SU-DHL-6 (cell line): Measurements from ENCODE around the gene PTPRCAP.

Source experiments
- CTCF ChIP-seq: fragments of 200-600 bp; sonication (generic); IDR thresholded peaks from one replicate; pipeline ENCODE4 v1.5.1; 2017; ENCODE audit warnings: antibody characterized with exemption, mild to moderate bottlenecking, low read length, moderate library complexity; ENCODE audit not compliant: insufficient read depth, poor library complexity, severe bottlenecking
- EZH2phosphoT487 ChIP-seq: fragments of 200-600 bp; sonication (generic), shearing (Covaris generic); conservative IDR thresholded peaks from 2 replicates; pipeline ENCODE4 v1.6.1; 2018; ENCODE audit warnings: mild to moderate bottlenecking, antibody characterized with exemption, low read length, moderate library complexity, mixed read lengths

- no peak for TF ChIP-seq CTCF
- no peak for TF ChIP-seq EZH2phosphoT487
Measured at GRCh38 chr11:67469508-67469811, 32.0 kb upstream of the PTPRCAP start.
